ENCODE measurements around the gene POTEI.
"Not testable (repeated sequence)": the region's sequence is repeated elsewhere in the genome, so short reads cannot be mapped to it uniquely, and the experiment has no call there.

GRCh38 chr2:130522390-130522789, 13.3 kb upstream of the POTEI start:
- TF ChIP-seq, protein P1, sequence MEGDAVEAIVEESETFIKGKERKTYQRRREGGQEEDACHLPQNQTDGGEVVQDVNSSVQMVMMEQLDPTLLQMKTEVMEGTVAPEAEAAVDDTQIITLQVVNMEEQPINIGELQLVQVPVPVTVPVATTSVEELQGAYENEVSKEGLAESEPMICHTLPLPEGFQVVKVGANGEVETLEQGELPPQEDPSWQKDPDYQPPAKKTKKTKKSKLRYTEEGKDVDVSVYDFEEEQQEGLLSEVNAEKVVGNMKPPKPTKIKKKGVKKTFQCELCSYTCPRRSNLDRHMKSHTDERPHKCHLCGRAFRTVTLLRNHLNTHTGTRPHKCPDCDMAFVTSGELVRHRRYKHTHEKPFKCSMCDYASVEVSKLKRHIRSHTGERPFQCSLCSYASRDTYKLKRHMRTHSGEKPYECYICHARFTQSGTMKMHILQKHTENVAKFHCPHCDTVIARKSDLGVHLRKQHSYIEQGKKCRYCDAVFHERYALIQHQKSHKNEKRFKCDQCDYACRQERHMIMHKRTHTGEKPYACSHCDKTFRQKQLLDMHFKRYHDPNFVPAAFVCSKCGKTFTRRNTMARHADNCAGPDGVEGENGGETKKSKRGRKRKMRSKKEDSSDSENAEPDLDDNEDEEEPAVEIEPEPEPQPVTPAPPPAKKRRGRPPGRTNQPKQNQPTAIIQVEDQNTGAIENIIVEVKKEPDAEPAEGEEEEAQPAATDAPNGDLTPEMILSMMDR (IDR thresholded peaks at IDR 0.05): not testable (repeated sequence)
- not testable (repeated sequence) for TF ChIP-seq EP300 (IDR thresholded peaks at IDR 0.05); POLR2A (IDR thresholded peaks at IDR 0.05; ENCODE audit: low read length); PHF8 (IDR thresholded peaks at IDR 0.05; ENCODE audit: borderline replicate concordance, low read depth); RAD21 (conservative IDR thresholded peaks at IDR 0.05 in 1 of 2, IDR thresholded peaks at IDR 0.05 in 1 of 2); ATOH8 (CRISPR knock-in tag; IDR thresholded peaks at IDR 0.05; ENCODE audit: low read depth); SREBF2 (IDR thresholded peaks at IDR 0.05); HDAC2 (IDR thresholded peaks at IDR 0.05); RFX5 (IDR thresholded peaks at IDR 0.05)
- TF ChIP-seq, protein P2, sequence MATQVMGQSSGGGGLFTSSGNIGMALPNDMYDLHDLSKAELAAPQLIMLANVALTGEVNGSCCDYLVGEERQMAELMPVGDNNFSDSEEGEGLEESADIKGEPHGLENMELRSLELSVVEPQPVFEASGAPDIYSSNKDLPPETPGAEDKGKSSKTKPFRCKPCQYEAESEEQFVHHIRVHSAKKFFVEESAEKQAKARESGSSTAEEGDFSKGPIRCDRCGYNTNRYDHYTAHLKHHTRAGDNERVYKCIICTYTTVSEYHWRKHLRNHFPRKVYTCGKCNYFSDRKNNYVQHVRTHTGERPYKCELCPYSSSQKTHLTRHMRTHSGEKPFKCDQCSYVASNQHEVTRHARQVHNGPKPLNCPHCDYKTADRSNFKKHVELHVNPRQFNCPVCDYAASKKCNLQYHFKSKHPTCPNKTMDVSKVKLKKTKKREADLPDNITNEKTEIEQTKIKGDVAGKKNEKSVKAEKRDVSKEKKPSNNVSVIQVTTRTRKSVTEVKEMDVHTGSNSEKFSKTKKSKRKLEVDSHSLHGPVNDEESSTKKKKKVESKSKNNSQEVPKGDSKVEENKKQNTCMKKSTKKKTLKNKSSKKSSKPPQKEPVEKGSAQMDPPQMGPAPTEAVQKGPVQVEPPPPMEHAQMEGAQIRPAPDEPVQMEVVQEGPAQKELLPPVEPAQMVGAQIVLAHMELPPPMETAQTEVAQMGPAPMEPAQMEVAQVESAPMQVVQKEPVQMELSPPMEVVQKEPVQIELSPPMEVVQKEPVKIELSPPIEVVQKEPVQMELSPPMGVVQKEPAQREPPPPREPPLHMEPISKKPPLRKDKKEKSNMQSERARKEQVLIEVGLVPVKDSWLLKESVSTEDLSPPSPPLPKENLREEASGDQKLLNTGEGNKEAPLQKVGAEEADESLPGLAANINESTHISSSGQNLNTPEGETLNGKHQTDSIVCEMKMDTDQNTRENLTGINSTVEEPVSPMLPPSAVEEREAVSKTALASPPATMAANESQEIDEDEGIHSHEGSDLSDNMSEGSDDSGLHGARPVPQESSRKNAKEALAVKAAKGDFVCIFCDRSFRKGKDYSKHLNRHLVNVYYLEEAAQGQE (IDR thresholded peaks at IDR 0.05): not testable (repeated sequence)
- TF ChIP-seq, protein P3, sequence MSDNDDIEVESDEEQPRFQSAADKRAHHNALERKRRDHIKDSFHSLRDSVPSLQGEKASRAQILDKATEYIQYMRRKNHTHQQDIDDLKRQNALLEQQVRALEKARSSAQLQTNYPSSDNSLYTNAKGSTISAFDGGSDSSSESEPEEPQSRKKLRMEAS (IDR thresholded peaks at IDR 0.05): not testable (repeated sequence)
